Liver (tissue), 3 donors: ENCODE measurements around the gene MOV10L1.

Experiments
- HNF4G ChIP-seq: IDR thresholded peaks from 2 replicates; pipeline ENCODE4 v1.6.1; 2016; ENCODE audit warnings: antibody characterized with exemption
- SP1 ChIP-seq: IDR thresholded peaks from 2 replicates; pipeline ENCODE4 v1.6.1; 2018; ENCODE audit warnings: antibody characterized with exemption, mild to moderate bottlenecking
- TF ChIP-seq, protein P1 (sequence below): fragments of 150-350 bp; IDR thresholded peaks from 2 replicates; pipeline ENCODE4 v1.5.1; 2017; ENCODE audit warnings: improper control_type of control experiment, low read depth, low read length; ENCODE audit not compliant: missing input control
- TF ChIP-seq, protein P2 (sequence below): IDR thresholded peaks from 2 replicates; pipeline ENCODE4 v1.6.1; 2016; ENCODE audit warnings: antibody characterized with exemption
- donor health status: healthy.
- donor health status: healthy.

DNA sequence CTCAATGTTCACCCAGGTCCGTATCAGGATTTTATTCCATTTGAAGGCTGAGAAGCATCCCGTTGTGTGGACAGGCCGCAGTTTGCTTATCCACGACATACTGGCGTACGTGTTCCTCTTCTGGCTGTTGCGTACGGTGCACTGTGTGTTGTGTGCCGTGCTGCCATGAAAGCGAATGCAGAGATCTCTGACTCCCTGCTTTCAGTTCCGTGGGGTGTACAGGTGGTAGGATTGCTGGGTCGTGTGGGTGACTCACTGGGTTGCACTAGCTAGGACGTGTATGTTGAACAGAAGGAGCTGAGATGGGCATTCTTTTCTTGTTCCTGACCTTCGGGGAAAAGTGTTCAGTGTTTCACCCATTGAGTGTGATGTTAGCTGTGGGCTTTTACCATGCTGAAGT, 121.3 kb downstream of the MOV10L1 start:
- no peak for TF ChIP-seq SP1
- no peak for TF ChIP-seq HNF4G
- TF ChIP-seq, protein P1, sequence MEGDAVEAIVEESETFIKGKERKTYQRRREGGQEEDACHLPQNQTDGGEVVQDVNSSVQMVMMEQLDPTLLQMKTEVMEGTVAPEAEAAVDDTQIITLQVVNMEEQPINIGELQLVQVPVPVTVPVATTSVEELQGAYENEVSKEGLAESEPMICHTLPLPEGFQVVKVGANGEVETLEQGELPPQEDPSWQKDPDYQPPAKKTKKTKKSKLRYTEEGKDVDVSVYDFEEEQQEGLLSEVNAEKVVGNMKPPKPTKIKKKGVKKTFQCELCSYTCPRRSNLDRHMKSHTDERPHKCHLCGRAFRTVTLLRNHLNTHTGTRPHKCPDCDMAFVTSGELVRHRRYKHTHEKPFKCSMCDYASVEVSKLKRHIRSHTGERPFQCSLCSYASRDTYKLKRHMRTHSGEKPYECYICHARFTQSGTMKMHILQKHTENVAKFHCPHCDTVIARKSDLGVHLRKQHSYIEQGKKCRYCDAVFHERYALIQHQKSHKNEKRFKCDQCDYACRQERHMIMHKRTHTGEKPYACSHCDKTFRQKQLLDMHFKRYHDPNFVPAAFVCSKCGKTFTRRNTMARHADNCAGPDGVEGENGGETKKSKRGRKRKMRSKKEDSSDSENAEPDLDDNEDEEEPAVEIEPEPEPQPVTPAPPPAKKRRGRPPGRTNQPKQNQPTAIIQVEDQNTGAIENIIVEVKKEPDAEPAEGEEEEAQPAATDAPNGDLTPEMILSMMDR, result no peak
- TF ChIP-seq, protein P2, sequence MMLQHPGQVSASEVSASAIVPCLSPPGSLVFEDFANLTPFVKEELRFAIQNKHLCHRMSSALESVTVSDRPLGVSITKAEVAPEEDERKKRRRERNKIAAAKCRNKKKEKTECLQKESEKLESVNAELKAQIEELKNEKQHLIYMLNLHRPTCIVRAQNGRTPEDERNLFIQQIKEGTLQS, result no peak
